H9 (cell line): Measurements from ENCODE around the gene PRSS56. TPM values are rescaled to one million over a fixed set of nuclear protein-coding genes. Genes with fewer than 3 reads are reported as not detected.

Experiments
- DNase-seq: peaks from one replicate; pipeline ENCODE4 v3.0.0-alpha.2; 2017
- H2AFZ ChIP-seq: one replicate; pipeline ENCODE4 v1.6.1; 2013; ENCODE audit warnings: mild to moderate bottlenecking, low read length, control low read depth, moderate library complexity
- H2AK5ac ChIP-seq: 2 replicates; pipeline ENCODE4 v1.6.1; 2013; ENCODE audit warnings: low read length, control low read depth, mixed read lengths; ENCODE audit not compliant: insufficient read length
- H2BK120ac ChIP-seq: one replicate; pipeline ENCODE4 v1.6.1; 2013; ENCODE audit warnings: low read depth, mild to moderate bottlenecking, low read length, control low read depth, inconsistent platforms; ENCODE audit not compliant: poor library complexity, severe bottlenecking
- H2BK12ac ChIP-seq: 2 replicates; pipeline ENCODE4 v1.6.1; 2013; ENCODE audit warnings: low read length, control low read depth, mixed read lengths, low read depth; ENCODE audit not compliant: insufficient read length
- H2BK15ac ChIP-seq: 2 replicates; pipeline ENCODE4 v1.6.1; 2013; ENCODE audit warnings: low read depth, low read length, control low read depth
- H2BK20ac ChIP-seq: one replicate; pipeline ENCODE4 v1.6.1; 2013; ENCODE audit warnings: low read depth, mild to moderate bottlenecking, low read length, control low read depth, inconsistent platforms; ENCODE audit not compliant: poor library complexity, severe bottlenecking
- H2BK5ac ChIP-seq: 2 replicates; pipeline ENCODE4 v1.6.1; 2013; ENCODE audit warnings: low read length, control low read depth, mixed read lengths; ENCODE audit not compliant: insufficient read length
- H3K14ac ChIP-seq: 2 replicates; pipeline ENCODE4 v1.6.1; 2013; ENCODE audit warnings: low read length, control low read depth; ENCODE audit not compliant: insufficient read depth
- H3K18ac ChIP-seq: 2 replicates; pipeline ENCODE4 v1.6.1; 2013; ENCODE audit warnings: low read depth, mild to moderate bottlenecking, mixed read lengths, low read length, control low read depth; ENCODE audit not compliant: insufficient read length
- H3K23ac ChIP-seq: 2 replicates; pipeline ENCODE4 v1.6.1; 2013; ENCODE audit warnings: low read length, control low read depth, mixed read lengths, low read depth; ENCODE audit not compliant: insufficient read length
- H3K23me2 ChIP-seq: 2 replicates; pipeline ENCODE4 v1.6.1; 2013; ENCODE audit warnings: low read depth, mild to moderate bottlenecking, mixed read lengths, low read length, control low read depth; ENCODE audit not compliant: insufficient read length, poor library complexity, severe bottlenecking
- H3K27ac ChIP-seq: 2 replicates; pipeline ENCODE4 v1.5.1; 2013; ENCODE audit warnings: low read length, control low read depth, mixed read lengths, low read depth; ENCODE audit not compliant: insufficient read length
- H3K27me3 ChIP-seq: 2 replicates; pipeline ENCODE4 v1.6.1; 2013; ENCODE audit warnings: low read length, control low read depth, inconsistent platforms; ENCODE audit not compliant: insufficient read depth
- H3K4ac ChIP-seq: 2 replicates; pipeline ENCODE4 v1.6.1; 2013; ENCODE audit warnings: low read depth, mild to moderate bottlenecking, control low read depth, inconsistent platforms, low read length, moderate library complexity
- H3K4me1 ChIP-seq: 2 replicates; pipeline ENCODE4 v1.6.1; 2013; ENCODE audit warnings: low read length, control low read depth, inconsistent platforms; ENCODE audit not compliant: insufficient read depth
- H3K4me2 ChIP-seq: 2 replicates; pipeline ENCODE4 v1.6.1; 2013; ENCODE audit warnings: low read length, control low read depth, mixed read lengths; ENCODE audit not compliant: insufficient read length, insufficient read depth
- H3K56ac ChIP-seq: 2 replicates; pipeline ENCODE4 v1.6.1; 2013; ENCODE audit warnings: low read depth, mild to moderate bottlenecking, mixed read lengths, low read length, control low read depth; ENCODE audit not compliant: insufficient read length
- H3K79me1 ChIP-seq: 2 replicates; pipeline ENCODE4 v1.6.1; 2013; ENCODE audit warnings: low read depth, mild to moderate bottlenecking, moderate library complexity, low read length, control low read depth, inconsistent platforms; ENCODE audit not compliant: insufficient read depth, poor library complexity, severe bottlenecking
- H3K79me2 ChIP-seq: 2 replicates; pipeline ENCODE4 v1.6.1; 2013; ENCODE audit warnings: low read length, control low read depth, inconsistent platforms; ENCODE audit not compliant: insufficient read depth
- H3K9ac ChIP-seq: 2 replicates; pipeline ENCODE4 v1.6.1; 2013; ENCODE audit warnings: low read length, control low read depth, mixed read lengths; ENCODE audit not compliant: insufficient read length; ENCODE audit errors: extremely low read depth
- H3K9me3 ChIP-seq: one replicate; pipeline ENCODE4 v1.6.1; 2013; ENCODE audit warnings: low read depth, low read length, inconsistent platforms; ENCODE audit not compliant: control insufficient read depth
- H3T11ph ChIP-seq: one replicate; pipeline ENCODE4 v1.6.1; 2013; ENCODE audit warnings: mild to moderate bottlenecking, low read length, control low read depth, inconsistent platforms
- H4K20me1 ChIP-seq: one replicate; pipeline ENCODE4 v1.6.1; 2013; ENCODE audit not compliant: control insufficient read depth, insufficient read length, insufficient read depth
- H4K5ac ChIP-seq: 2 replicates; pipeline ENCODE4 v1.6.1; 2013; ENCODE audit warnings: low read depth, mild to moderate bottlenecking, mixed read lengths, low read length, control low read depth; ENCODE audit not compliant: insufficient read length
- H4K8ac ChIP-seq: replicated peaks from 2 replicates; pipeline ENCODE4 v1.6.1; 2013; ENCODE audit warnings: low read length, control low read depth, mixed read lengths, low read depth; ENCODE audit not compliant: insufficient read length
- H4K91ac ChIP-seq: 2 replicates; pipeline ENCODE4 v1.6.1; 2013; ENCODE audit warnings: low read depth, mild to moderate bottlenecking, moderate library complexity, mixed read lengths, low read length, control low read depth; ENCODE audit not compliant: insufficient read length
- H3K27ac Mint-ChIP-seq, 3 experiments: 2 replicates in 2 of 3; 3 replicates in 1 of 3; pipeline ENCODE4 v1.8.0; 2020 to 2021; ENCODE audit warnings: mixed read lengths in 3 of 3, mild to moderate bottlenecking in 1 of 3, moderate library complexity in 1 of 3
- H3K27me3 Mint-ChIP-seq: 2 replicates; pipeline ENCODE4 v1.8.0; 2021; ENCODE audit warnings: low read depth, mild to moderate bottlenecking, moderate library complexity, mixed read lengths
- H3K36me3 Mint-ChIP-seq, 3 experiments: 2 replicates in 2 of 3; 3 replicates in 1 of 3; pipeline ENCODE4 v1.8.0; 2020 to 2021; ENCODE audit warnings: low read depth in 3 of 3, mixed read lengths in 3 of 3; ENCODE audit not compliant: insufficient read depth in 1 of 3
- H3K4me1 Mint-ChIP-seq, 2 experiments: 2 replicates each; pipeline ENCODE4 v1.8.0; 2020; ENCODE audit warnings: mixed read lengths in 2 of 2
- H3K4me3 Mint-ChIP-seq, 2 experiments: 2 replicates in 1 of 2; 3 replicates in 1 of 2; pipeline ENCODE4 v1.8.0; 2020 to 2021; ENCODE audit warnings: mild to moderate bottlenecking in 2 of 2, mixed read lengths in 2 of 2, moderate library complexity in 1 of 2
- H3K9me3 Mint-ChIP-seq, 2 experiments: 2 replicates in 1 of 2; 3 replicates in 1 of 2; pipeline ENCODE4 v1.8.0; 2020; ENCODE audit warnings: mild to moderate bottlenecking in 2 of 2, mixed read lengths in 2 of 2, moderate library complexity in 1 of 2
- CTCF ChIP-seq: fragments of 200-600 bp; sonication (generic); conservative IDR thresholded peaks from 3 replicates; pipeline ENCODE4 v1.8.0; 2021; ENCODE audit warnings: antibody characterized with exemption, mild to moderate bottlenecking
- WGBS: extraction: QIAGEN DNeasy Blood & Tissue Kit; methylation state at CpG from one replicate; pipeline ENCODE4 v1.1.7; 2013; ENCODE audit warnings: missing lambda C conversion rate, low lambda C conversion rate, mixed read lengths; ENCODE audit not compliant: insufficient read length; ENCODE audit errors: extremely low coverage; 5-methylcytosine and 5-hydroxymethylcytosine counted together
- total RNA-seq: library from RNA; stranded (reverse); gene quantifications from 2 replicates; pipeline ENCODE4 v1.2.1, GENCODE V29; 2021

Gene PRSS56
- total RNA-seq, 1 experiment from 2014 or later: not detected

- Histone ChIP-seq H2BK120ac (no peak overlapping the region), H3T11ph (no peak overlapping the region), H2AK5ac (no peak overlapping the region), H3K56ac (no peak overlapping the region), H4K91ac (no peak overlapping the region), H3K4ac (no peak overlapping the region), H3K79me1 (no peaks in the 10 kb centered on the region), H2BK15ac (no peak overlapping the region), H3K4me1 (peaks cover 4% of the 10 kb centered on the region; the same call in 1 of the 2 replicates), H3K27ac (no peak overlapping the region), H4K20me1 (no peaks in the 10 kb centered on the region), H2BK5ac (no peak overlapping the region), H4K8ac (no peak overlapping the region), H3K79me2 (no peaks in the 10 kb centered on the region), H3K4me2 (no peak overlapping the region), H3K9ac (no peak overlapping the region), H3K14ac (no peak overlapping the region), H2BK20ac (no peak overlapping the region), H4K5ac (no peak overlapping the region), H2AFZ (no peak overlapping the region), H3K27me3 (no peaks in the 10 kb centered on the region; the same call in 1 of the 2 replicates), H3K23me2 (no peaks in the 10 kb centered on the region), H3K18ac (no peak overlapping the region), H2BK12ac (no peak overlapping the region), H3K9me3 (no peaks in the 10 kb centered on the region), H3K23ac (no peak overlapping the region)
- peaks cover 7 to 11% (median 8%) of the 10 kb centered on the region in 3 experiments; a peak in 6 of 7 replicates for H3K36me3 Mint-ChIP-seq
- no peak for TF ChIP-seq CTCF
- WGBS: no CpG with 5 or more reads among the region's 9 CpGs
- peaks cover 18 to 22% of the 10 kb centered on the region in 2 experiments for H3K4me1 Mint-ChIP-seq
- no peaks in the 10 kb centered on the region for H3K9me3 Mint-ChIP-seq
- DNase-seq: no peak
- H3K27ac Mint-ChIP-seq: peak overlapping the region in 1 of 3 experiments; percentile 9; a peak in 1 of 7 replicates
- H3K27me3 Mint-ChIP-seq: peaks cover 5% of the 10 kb centered on the region
- no peak overlapping the region; a peak in 1 of 5 replicates for H3K4me3 Mint-ChIP-seq
Observed at GRCh38 chr2:232541961-232542714, 21.9 kb downstream of the PRSS56 start.
